Natural killer cell (primary cell): ENCODE results near the gene GGN. TPM values are rescaled to one million over a fixed set of nuclear protein-coding genes. Genes with fewer than 3 reads are reported as not detected.

Experiments used
- ATAC-seq, 3 donors: fragments of 150-1000 bp in 2 of 3; fragments of 200-7000 bp in 1 of 3; cut with Tn5 transposase; 1 replicate in 1 of 3; 2 replicates in 2 of 3; pipeline ENCODE4 v1.10.0; 2021; ENCODE audit warnings: mild to moderate bottlenecking in 2 of 3, moderate library complexity in 2 of 3
- DNase-seq, 2 donors: peaks; one replicate each; pipeline versions ENCODE4 v3.0.0 to v3.0.0-alpha.2; 2013 to 2021; ENCODE audit warnings: mixed read lengths in 1 of 2
- H3K27ac ChIP-seq: one replicate; pipeline ENCODE4 v1.5.1; 2013; ENCODE audit warnings: mild to moderate bottlenecking, low read length
- H3K27me3 ChIP-seq: one replicate; pipeline ENCODE4 v1.6.1; 2013; ENCODE audit warnings: low read length; ENCODE audit not compliant: control insufficient read depth, insufficient read depth
- H3K36me3 ChIP-seq: one replicate; pipeline ENCODE4 v1.6.1; 2013; ENCODE audit warnings: low read length; ENCODE audit not compliant: control insufficient read depth, insufficient read depth
- H3K4me1 ChIP-seq: one replicate; pipeline ENCODE4 v1.6.1; 2013; ENCODE audit warnings: low read length; ENCODE audit not compliant: control insufficient read depth, insufficient read depth
- H3K4me3 ChIP-seq: one replicate; pipeline ENCODE4 v1.5.1; 2013; ENCODE audit warnings: low read length
- H3K9me3 ChIP-seq: one replicate; pipeline ENCODE4 v1.6.1; 2013; ENCODE audit warnings: low read length; ENCODE audit not compliant: control insufficient read depth, insufficient read depth
- H3K27ac Mint-ChIP-seq, 2 donors: one replicate each; pipeline ENCODE4 v1.8.0; 2022; ENCODE audit warnings: mild to moderate bottlenecking in 2 of 2, mixed read lengths in 2 of 2, moderate library complexity in 1 of 2
- H3K27me3 Mint-ChIP-seq, 2 donors: one replicate each; pipeline ENCODE4 v1.8.0; 2022; ENCODE audit warnings: low read depth in 2 of 2, mixed read lengths in 2 of 2
- H3K36me3 Mint-ChIP-seq: one replicate; pipeline ENCODE4 v1.8.0; 2022; ENCODE audit warnings: mixed read lengths
- H3K4me1 Mint-ChIP-seq, 2 donors: one replicate each; pipeline ENCODE4 v1.8.0; 2022; ENCODE audit warnings: mixed read lengths in 2 of 2
- H3K4me3 Mint-ChIP-seq: one replicate; pipeline ENCODE4 v1.8.0; 2022; ENCODE audit warnings: mild to moderate bottlenecking, moderate library complexity, mixed read lengths
- H3K9me3 Mint-ChIP-seq, 2 donors: one replicate each; pipeline ENCODE4 v1.8.0; 2022; ENCODE audit warnings: mixed read lengths in 2 of 2
- CTCF ChIP-seq: fragments of 200-600 bp; IDR thresholded peaks from one replicate; pipeline ENCODE4 v1.8.0; 2022; ENCODE audit warnings: antibody characterized with exemption
- WGBS: methylation state at CpG from one replicate; pipeline ENCODE4 v1.1.7; 2013; ENCODE audit warnings: missing lambda C conversion rate; ENCODE audit not compliant: insufficient coverage; 5-methylcytosine and 5-hydroxymethylcytosine counted together
- intact Hi-C: fragments of 100-400 bp; cut with micrococcal nuclease; formaldehyde crosslinking; loops from one replicate; pipeline ENCODE4 v1.14.2; 2022
- total RNA-seq, 4 donors: library from RNA; stranded (reverse); fragments of 120-200 nt in 1 of 4; gene quantifications; one replicate each; pipeline versions ENCODE4 v1.2.3 to v1.2.4, GENCODE V29; 2013 to 2022

Gene GGN
- total RNA-seq, 3 donors from 2014 or later (not counting 1 experiment from before 2014, with no cell fraction given), result not detected

- Mint-ChIP-seq H3K9me3 (no peaks in the 10 kb centered on the region), H3K27me3 (no peaks in the 10 kb centered on the region), H3K4me1 (peaks cover 25 to 33% of the 10 kb centered on the region in 2 donors), H3K36me3 (peaks cover 11% of the 10 kb centered on the region), H3K4me3 (no peak overlapping the region), H3K27ac (no peak overlapping the region)
- Histone ChIP-seq H3K36me3 (peaks cover 41% of the 10 kb centered on the region), H3K27me3 (no peaks in the 10 kb centered on the region), H3K4me1 (peaks cover 23% of the 10 kb centered on the region), H3K4me3 (no peak overlapping the region), H3K27ac (no peak overlapping the region), H3K9me3 (no peaks in the 10 kb centered on the region)
- no peak for ATAC-seq
- WGBS, result 98% methylated on average over 10 of the region's 10 CpGs
- DNase-seq, result no peak
- TF ChIP-seq CTCF, result no peak
- intact Hi-C loops, result no loop called here
Measured at GRCh38 chr19:38378866-38379265, 9.0 kb downstream of the GGN start.

- H3K36me3 Mint-ChIP-seq, result no peaks in the 10 kb centered on the region
Measured at GRCh38 chr19:38377052-38377451, 10.8 kb downstream of the GGN start.

GRCh38 chr19:38376576-38376975, 11.3 kb downstream of the GGN start:
- no peaks in the 10 kb centered on the region for H3K27me3 Mint-ChIP-seq
- H3K27ac Mint-ChIP-seq, result peak overlapping the region; percentile 59 to 63
- H3K9me3 Mint-ChIP-seq, result no peaks in the 10 kb centered on the region
- H3K27me3 ChIP-seq, result no peaks in the 10 kb centered on the region
- H3K27ac ChIP-seq, result no peak overlapping the region
- H3K9me3 ChIP-seq, result no peaks in the 10 kb centered on the region
- no peaks in the 10 kb centered on the region for H3K36me3 Mint-ChIP-seq
- ATAC-seq (no peak), DNase-seq (no peak)
- peaks cover 25 to 33% of the 10 kb centered on the region in 2 donors for H3K4me1 Mint-ChIP-seq
- H3K4me3 ChIP-seq, result no peak overlapping the region
- H3K4me1 ChIP-seq, result peaks cover 26% of the 10 kb centered on the region
- intact Hi-C loops, result no loop called here
- no peak for TF ChIP-seq CTCF
- H3K4me3 Mint-ChIP-seq, result peak overlapping the region; percentile 58
- H3K36me3 ChIP-seq, result peaks cover 20% of the 10 kb centered on the region
- WGBS, result 89% methylated on average over 3 of the region's 3 CpGs

More at GRCh38 chr19:38377052-38377451, 10.8 kb downstream of the GGN start:
- intact Hi-C loops, result no loop called here
- H3K27ac Mint-ChIP-seq, result peak overlapping the region; percentile 59 to 63
- no peaks in the 10 kb centered on the region for H3K9me3 Mint-ChIP-seq
- WGBS, result 98% methylated on average over 4 of the region's 4 CpGs
- H3K4me3 Mint-ChIP-seq, result peak overlapping the region; percentile 58
- H3K4me1 Mint-ChIP-seq, result peaks cover 25 to 33% of the 10 kb centered on the region in 2 donors
- Histone ChIP-seq H3K27me3 (no peaks in the 10 kb centered on the region), H3K9me3 (no peaks in the 10 kb centered on the region), H3K27ac (no peak overlapping the region), H3K36me3 (peaks cover 25% of the 10 kb centered on the region), H3K4me1 (peaks cover 26% of the 10 kb centered on the region), H3K4me3 (no peak overlapping the region)
- H3K27me3 Mint-ChIP-seq, result no peaks in the 10 kb centered on the region
- DNase-seq, result no peak
- no peak for ATAC-seq
- no peak for TF ChIP-seq CTCF

GRCh38 chr19:38375748-38376147, 12.1 kb downstream of the GGN start:
- H3K27ac Mint-ChIP-seq, result peak overlapping the region; percentile 99 to 100
- no peak for TF ChIP-seq CTCF
- intact Hi-C loops, result loop anchor here (2.0 kb wide), 2 partner anchors 13 to 27 kb away; partner anchors contain the start of genes FAM98C, GGN and SPRED3

More at GRCh38 chr19:38375748-38376147, 12.1 kb downstream of the GGN start:
- no peaks in the 10 kb centered on the region for H3K9me3 ChIP-seq
- peaks cover 26% of the 10 kb centered on the region for H3K4me1 ChIP-seq
- H3K36me3 ChIP-seq, result peaks cover 12% of the 10 kb centered on the region
- peaks cover 25 to 33% of the 10 kb centered on the region in 2 donors for H3K4me1 Mint-ChIP-seq
- WGBS, result 93% methylated on average over 5 of the region's 5 CpGs
- no peak overlapping the region for H3K4me3 ChIP-seq
- no peaks in the 10 kb centered on the region for H3K36me3 Mint-ChIP-seq
- no peaks in the 10 kb centered on the region for H3K27me3 ChIP-seq
- no peaks in the 10 kb centered on the region for H3K9me3 Mint-ChIP-seq
- DNase-seq, result no peak
- no peak overlapping the region for H3K27ac ChIP-seq
- peak overlapping the region; percentile 100 for H3K4me3 Mint-ChIP-seq
- no peaks in the 10 kb centered on the region for H3K27me3 Mint-ChIP-seq
- no peak for ATAC-seq
